ENCODE data around the gene FBF1. TPM values are rescaled to one million over a fixed set of nuclear protein-coding genes. Genes with fewer than 3 reads are reported as not detected.

Gene FBF1
- total and polyA plus RNA-seq, 2 donors (not counting 3 experiments of a cell fraction or from before 2014, with no cell fraction given) = 4.9 to 9.4 TPM

- peak; percentile 4 for FAIRE-seq
- Histone ChIP-seq H3K9ac (replicated peaks; ENCODE audit: extremely low read depth, insufficient read depth, low read length) (peak overlapping the region; percentile 77), H3K36me3 (ENCODE audit: control insufficient read depth in 2 of 2, extremely low read depth in 1 of 2, insufficient read depth in 2 of 2, low read length in 2 of 2) (peaks cover 3 to 18% of the 10 kb centered on the region in 2 experiments), H3K4me3 (replicated peaks in 1 of 3; ENCODE audit: insufficient read depth in 1 of 3, low read depth in 1 of 3, low read length in 3 of 3) (no peak overlapping the region), H3K4me2 (ENCODE audit: insufficient read depth, low read length) (no peak overlapping the region), H4K20me1 (replicated peaks; ENCODE audit: control insufficient read depth, extremely low read depth, insufficient read depth, low read length) (no peaks in the 10 kb centered on the region), H3K9me3 (replicated peaks; ENCODE audit: control insufficient read depth, insufficient read depth, low read length) (no peaks in the 10 kb centered on the region), H3K79me2 (ENCODE audit: control insufficient read depth, insufficient read depth, low read length) (peaks cover 6% of the 10 kb centered on the region), H2AFZ (ENCODE audit: low read depth, low read length) (no peak overlapping the region), H3K27me3 (ENCODE audit: control insufficient read depth in 2 of 2, insufficient read depth in 2 of 2, low read length in 2 of 2) (no peaks in the 10 kb centered on the region), H3K27ac (ENCODE audit: insufficient read depth, low read depth, low read length) (peak overlapping the region; percentile 95), H3K9me1 (replicated peaks; ENCODE audit: control insufficient read depth, extremely low read depth, insufficient read depth, low read length) (no peaks in the 10 kb centered on the region), H3K4me1 (ENCODE audit: control insufficient read depth, extremely low read depth, insufficient read depth, low read length) (peaks cover 45% of the 10 kb centered on the region)
- dilution Hi-C loops (cut with MboI; ENCODE audit: extremely low pct_ligation_motif_present, low sequenced_read_pairs) = no loop called here
- POLR2A ChIA-PET = interaction anchor here (0.5 to 1.9 kb wide), 3 partner anchors 15 to 19 kb away, joined by 3 to 11 read pairs (median 7); partner anchors contain the start of gene WBP2
- no peak for DNase-seq (ENCODE audit: low read depth, low spot score)
- TF ChIP-seq CTCF (IDR thresholded peaks at IDR 0.05; ENCODE audit: extremely low read depth in 1 of 2, insufficient read depth in 1 of 2, low read depth in 1 of 2, low read length in 2 of 2) (no peak), FOS (IDR thresholded peaks at IDR 0.05; ENCODE audit: borderline replicate concordance, insufficient read depth, low read length) (no peak), MAX (IDR thresholded peaks at IDR 0.05; ENCODE audit: insufficient read depth, insufficient read length) (no peak), POLR2A (IDR thresholded peaks at IDR 0.05; ENCODE audit: low read depth, low read length) (no peak), JUN (IDR thresholded peaks at IDR 0.05; ENCODE audit: borderline replicate concordance, insufficient read depth, insufficient read length, low read depth) (no peak), POLR2AphosphoS5 (IDR thresholded peaks at IDR 0.05; ENCODE audit: insufficient read depth, low read depth, low read length) (no peak), EZH2 (IDR thresholded peaks at IDR 0.05; ENCODE audit: borderline replicate concordance, low read depth, low read length, severe bottlenecking) (no peak), MYC (IDR thresholded peaks at IDR 0.05; ENCODE audit: low read depth, low read length) (no peak), GATA2 (IDR thresholded peaks at IDR 0.05; ENCODE audit: insufficient read depth, insufficient read length, low read depth, low read length) (no peak)
- intact Hi-C loops (cut with micrococcal nuclease) = no loop called here
- CTCF ChIA-PET = interaction anchor here (0.8 to 10.3 kb wide), 6 partner anchors 16 to 44 kb away, joined by 3 to 241 read pairs (median 8); partner anchors contain the start of genes TRIM65, UNC13D and WBP2
- BruUV-seq (replicated peaks) = no TSS peak
Measured at GRCh38 chr17:75873587-75874322, 67.1 kb downstream of the FBF1 start.

Data from endothelial cell of umbilical vein (primary cell).